AG04449 (cell line): ENCODE data around the gene RAB21.

Experiments used
- CTCF ChIA-PET: fragments of 350-600 bp; formaldehyde crosslinking; extraction: SDS; loops from one replicate; lab custom pipeline; 2021; ENCODE audit warnings: antibody characterized with exemption; lab: Yijun Ruan, JAX
- POLR2A ChIA-PET: fragments of 400-600, 350-600 bp; formaldehyde crosslinking; extraction: SDS; loops from one replicate; lab custom pipeline; 2020; ENCODE audit warnings: antibody characterized with exemption, inconsistent platforms; lab: Yijun Ruan, JAX
- DNase-seq: peaks from one replicate; pipeline ENCODE4 v3.0.0-alpha.2; 2010; ENCODE audit warnings: low read depth, low spot score
- H3K4me3 ChIP-seq: 2 replicates; pipeline ENCODE4 v1.5.1; 2011; ENCODE audit warnings: low read depth, mild to moderate bottlenecking, control low read depth, low read length
- TF ChIP-seq, protein P1 (sequence below): IDR thresholded peaks from one replicate; pipeline ENCODE4 v1.5.1; 2011; ENCODE audit warnings: mild to moderate bottlenecking, moderate library complexity, low read length, control low read depth, inconsistent platforms; ENCODE audit not compliant: insufficient read depth; ENCODE audit errors: missing control alignments

RAB21 gene, protein sequence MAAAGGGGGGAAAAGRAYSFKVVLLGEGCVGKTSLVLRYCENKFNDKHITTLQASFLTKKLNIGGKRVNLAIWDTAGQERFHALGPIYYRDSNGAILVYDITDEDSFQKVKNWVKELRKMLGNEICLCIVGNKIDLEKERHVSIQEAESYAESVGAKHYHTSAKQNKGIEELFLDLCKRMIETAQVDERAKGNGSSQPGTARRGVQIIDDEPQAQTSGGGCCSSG

DNA sequence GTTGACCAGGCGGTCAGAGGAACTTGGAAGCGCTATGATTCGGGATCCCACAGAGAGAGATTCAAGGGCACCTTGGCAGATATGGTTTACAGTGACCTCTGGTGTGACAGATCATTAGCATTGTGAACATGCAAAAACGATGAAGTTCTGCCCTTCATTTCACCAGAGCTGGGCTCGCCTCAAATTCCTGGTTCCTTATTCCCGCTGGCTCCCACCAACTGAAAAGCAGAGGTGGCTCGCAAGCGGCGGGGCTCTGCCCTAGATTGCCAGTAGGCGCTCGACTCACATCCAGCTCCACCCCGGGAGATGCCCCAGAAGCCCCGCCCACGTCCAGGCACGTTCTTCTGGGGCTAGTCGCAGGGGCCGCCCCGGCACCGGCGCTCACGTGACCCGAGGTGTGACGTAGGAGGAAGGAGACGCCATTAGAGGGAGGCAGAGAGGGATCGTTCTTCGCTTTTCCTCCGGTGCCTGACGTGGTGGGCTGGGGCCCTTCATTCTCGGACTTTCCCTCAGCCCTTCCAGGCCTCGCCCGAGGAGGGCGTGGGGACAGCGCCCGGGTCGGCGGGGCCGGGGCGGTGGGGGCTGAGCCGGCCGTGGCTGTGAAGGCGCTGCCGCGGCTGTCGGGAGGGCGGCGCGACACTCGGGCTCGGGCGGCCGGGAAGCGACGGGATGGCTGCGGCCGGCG, at the start of gene RAB21:
Gene RAB21 (plus strand): TSS at position 403 of the 685 bp plus-strand sequence. CDS start 267 bp downstream, at position 670.
- DNase-seq, result peak; percentile 77
- POLR2A ChIA-PET, result no interaction called here
- CTCF ChIA-PET, result interaction anchor here (0.6 to 1.2 kb wide), 4 partner anchors 10 to 118 kb away, joined by 3 to 5 read pairs (median 3); no protein-coding TSS in a partner anchor
- H3K4me3 ChIP-seq, result peak within 1 kb of the TSS; percentile 83
- TF ChIP-seq, protein P1, sequence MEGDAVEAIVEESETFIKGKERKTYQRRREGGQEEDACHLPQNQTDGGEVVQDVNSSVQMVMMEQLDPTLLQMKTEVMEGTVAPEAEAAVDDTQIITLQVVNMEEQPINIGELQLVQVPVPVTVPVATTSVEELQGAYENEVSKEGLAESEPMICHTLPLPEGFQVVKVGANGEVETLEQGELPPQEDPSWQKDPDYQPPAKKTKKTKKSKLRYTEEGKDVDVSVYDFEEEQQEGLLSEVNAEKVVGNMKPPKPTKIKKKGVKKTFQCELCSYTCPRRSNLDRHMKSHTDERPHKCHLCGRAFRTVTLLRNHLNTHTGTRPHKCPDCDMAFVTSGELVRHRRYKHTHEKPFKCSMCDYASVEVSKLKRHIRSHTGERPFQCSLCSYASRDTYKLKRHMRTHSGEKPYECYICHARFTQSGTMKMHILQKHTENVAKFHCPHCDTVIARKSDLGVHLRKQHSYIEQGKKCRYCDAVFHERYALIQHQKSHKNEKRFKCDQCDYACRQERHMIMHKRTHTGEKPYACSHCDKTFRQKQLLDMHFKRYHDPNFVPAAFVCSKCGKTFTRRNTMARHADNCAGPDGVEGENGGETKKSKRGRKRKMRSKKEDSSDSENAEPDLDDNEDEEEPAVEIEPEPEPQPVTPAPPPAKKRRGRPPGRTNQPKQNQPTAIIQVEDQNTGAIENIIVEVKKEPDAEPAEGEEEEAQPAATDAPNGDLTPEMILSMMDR, result peak; percentile 37

DNA sequence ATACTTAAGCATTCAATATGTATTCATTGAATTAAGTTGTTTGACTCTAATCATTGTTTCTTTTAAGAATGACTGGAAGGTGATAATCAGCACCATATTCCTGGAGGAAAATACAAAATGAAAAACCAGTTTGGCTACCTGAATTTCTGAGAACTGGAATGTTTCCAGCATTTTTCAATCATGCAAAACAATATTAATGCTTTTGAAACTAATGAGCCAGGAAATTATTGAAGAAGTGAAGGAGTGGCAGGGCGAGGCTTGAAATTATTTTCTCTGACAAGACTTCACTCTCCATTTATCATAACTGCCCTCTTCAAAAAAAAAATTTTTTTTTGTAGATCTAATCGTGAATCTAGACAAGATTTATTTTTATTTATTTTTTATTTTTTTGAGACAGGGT, 49.7 kb upstream of the RAB21 start:
- no peak overlapping the region for H3K4me3 ChIP-seq
- TF ChIP-seq, protein P1, result no peak
- POLR2A ChIA-PET, result no interaction called here
- CTCF ChIA-PET, result interaction anchor here (1.5 kb wide), 1 partner anchor 42 kb away, joined by 6 read pairs; no protein-coding TSS in a partner anchor
- DNase-seq, result no peak

DNA sequence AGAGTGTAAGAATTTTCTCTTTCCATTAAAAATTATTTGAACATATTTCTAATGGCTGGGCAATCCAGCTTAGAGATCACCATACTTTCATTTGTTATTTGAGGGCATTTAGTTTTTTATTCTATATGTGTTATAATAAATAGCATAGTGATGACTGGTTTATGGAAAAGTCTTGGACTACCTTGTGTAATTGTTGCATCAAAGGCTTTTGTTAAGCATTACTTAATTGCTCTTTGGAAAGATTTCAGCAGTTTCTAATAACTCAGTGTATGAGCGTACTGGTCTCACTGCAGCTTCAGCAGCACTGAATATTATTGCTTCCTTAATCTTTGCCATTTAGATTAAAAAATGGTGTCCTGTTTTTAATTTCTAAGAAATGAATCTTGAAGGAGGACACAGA, 46.0 kb upstream of the RAB21 start:
- no peak for DNase-seq
- CTCF ChIA-PET, result interaction anchor here (1.3 to 2.0 kb wide), 2 partner anchors 22 to 38 kb away, joined by 7 to 10 read pairs; partner anchors contain the start of gene TMEM19
- POLR2A ChIA-PET, result no interaction called here
- no peak overlapping the region for H3K4me3 ChIP-seq
- TF ChIP-seq, protein P1, result no peak

DNA sequence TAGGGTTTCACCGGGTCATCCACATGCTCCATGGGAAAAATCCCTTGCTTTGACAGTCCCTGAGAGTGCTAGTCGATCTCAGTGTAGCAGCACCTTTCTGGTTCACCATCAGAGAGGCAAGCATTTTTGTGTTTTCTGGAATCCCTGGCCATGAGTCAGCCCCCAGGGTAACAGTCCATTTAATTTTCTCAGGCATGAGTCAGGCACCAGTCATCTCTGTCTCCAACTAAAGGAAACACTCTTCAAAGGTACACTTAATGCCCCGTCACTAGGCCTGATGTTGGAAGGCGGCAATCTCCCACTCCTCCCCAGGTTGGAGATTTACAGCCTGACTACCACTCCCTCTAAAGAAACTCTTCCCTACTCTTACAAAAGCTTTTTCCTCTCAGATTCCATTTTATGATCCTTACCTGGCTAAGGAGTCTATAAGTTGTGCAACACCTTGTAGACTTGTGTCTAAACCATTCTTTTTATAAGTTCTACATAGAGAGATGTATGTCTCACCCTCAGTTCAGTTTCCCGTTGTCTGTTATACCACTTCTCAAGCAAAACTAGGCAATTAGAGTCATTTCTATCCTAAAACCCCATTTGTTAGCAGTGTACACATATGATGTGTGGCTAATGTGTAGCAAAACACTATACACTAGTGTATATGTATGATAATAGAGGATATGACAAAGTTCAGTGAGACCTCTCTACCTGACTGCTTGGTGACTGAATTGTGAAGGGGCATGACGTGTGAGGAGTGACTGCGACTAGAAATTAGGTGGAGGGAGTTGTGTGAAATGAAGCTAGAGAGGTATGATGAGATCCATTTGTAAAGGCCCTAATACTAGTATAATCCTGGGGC, 44.2 kb upstream of the RAB21 start:
- DNase-seq, result peak; percentile 37
- ChIA-PET CTCF (interaction anchor here (1.0 kb wide), 1 partner anchor 37 kb away, joined by 3 read pairs; no protein-coding TSS in a partner anchor), POLR2A (no interaction called here)
- TF ChIP-seq, protein P1, result no peak
- no peak overlapping the region for H3K4me3 ChIP-seq

DNA sequence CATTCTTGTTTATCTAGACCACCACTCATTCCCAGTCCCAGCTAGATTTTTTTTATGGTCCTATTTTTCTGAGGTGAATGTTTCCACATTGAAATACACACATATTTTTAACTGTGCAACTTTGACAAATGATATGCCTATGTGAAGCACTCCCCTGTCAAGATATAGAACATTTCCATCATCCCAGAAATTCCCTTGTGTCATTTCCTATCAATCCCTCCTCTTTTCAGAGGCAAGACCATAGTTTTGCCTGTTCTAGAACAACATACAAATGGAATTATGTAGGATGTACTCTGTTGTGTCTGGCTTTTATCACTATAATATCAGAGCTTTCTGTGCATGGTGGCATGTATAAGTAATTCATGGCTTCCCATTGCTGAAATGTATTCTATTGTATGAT, 36.1 kb upstream of the RAB21 start:
- TF ChIP-seq, protein P1, result no peak
- no peak for DNase-seq
- ChIA-PET CTCF (interaction anchor here (1.0 to 1.6 kb wide), 2 partner anchors 28 to 36 kb away, joined by 3 read pairs; partner anchors contain the start of gene RAB21), POLR2A (no interaction called here)
- H3K4me3 ChIP-seq, result no peak overlapping the region
